T-helper 2 cell (primary cell): ENCODE measurements around the gene CHAC1.

Source experiments
- DNase-seq, 5 experiments: peaks; one replicate each; pipeline versions ENCODE4 v3.0.0 to v3.0.0-alpha.2; 2012 to 2022
- total RNA-seq, 2 donors: gene quantifications; one replicate each; lab custom pipeline; 2026; lab: John Stamatoyannopoulos, UW

Gene CHAC1, protein sequence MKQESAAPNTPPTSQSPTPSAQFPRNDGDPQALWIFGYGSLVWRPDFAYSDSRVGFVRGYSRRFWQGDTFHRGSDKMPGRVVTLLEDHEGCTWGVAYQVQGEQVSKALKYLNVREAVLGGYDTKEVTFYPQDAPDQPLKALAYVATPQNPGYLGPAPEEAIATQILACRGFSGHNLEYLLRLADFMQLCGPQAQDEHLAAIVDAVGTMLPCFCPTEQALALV
- total RNA-seq, result 1.3 to 2.8 reads per million in 2 donors

- DNase-seq, result peak; percentile 85 to 97 (median 93)
These were observed at the start of gene CHAC1 for GRCh38 chr15:40952901-40953712. Gene CHAC1 (plus strand): TSS chr15:40953471. CDS start chr15:40953584, 113 bp downstream.

GRCh38 chr15:40904552-40905201, 48.6 kb upstream of the CHAC1 start:
- DNase-seq, result no peak

GRCh38 chr15:40906091-40906990, 46.9 kb upstream of the CHAC1 start:
- peak; percentile 59 to 75 (median 67) for DNase-seq

DNA sequence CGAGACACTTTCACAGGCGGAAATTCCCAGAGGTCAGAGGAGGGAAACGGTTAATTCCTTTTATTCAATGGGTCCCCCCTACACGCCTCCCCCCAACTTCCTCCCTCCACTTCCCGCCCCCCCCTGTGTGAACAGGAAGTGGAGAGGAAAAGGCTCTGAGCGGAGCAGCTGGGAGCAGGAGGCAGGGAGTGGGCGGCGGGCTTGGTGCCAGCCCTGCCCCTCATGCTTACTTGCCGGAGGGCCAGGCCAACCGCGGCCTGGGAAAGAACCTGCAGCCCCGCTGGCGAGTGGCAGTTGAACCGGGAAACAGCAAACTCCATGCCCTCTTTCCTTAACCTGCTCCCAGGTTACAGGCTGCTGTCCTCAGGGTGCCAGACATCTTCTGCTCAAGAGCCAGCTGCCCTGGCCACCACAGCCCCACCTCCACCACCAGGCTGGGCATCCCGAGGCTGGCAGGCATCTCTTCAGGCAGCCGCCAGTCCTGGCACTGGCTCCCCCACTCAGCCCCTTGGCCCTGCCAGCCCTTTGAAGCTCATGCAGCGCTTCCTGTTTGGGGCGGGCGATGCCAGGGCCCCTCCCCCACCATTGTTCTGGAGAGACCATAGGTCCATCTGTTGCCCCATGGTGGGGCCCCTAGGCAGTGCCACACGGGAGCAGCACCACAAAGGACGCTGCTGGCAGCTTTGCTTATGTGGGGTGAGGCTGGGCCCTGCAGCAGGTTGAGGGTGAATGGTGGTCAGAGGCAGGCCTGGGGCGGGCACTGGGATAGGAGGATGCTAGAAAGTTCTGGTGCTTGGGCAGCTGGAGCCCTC, 46.1 kb upstream of the CHAC1 start:
- DNase-seq, result peak in 3 of 5 experiments; percentile 46 to 86 (median 49)

GRCh38 chr15:40908095-40908494, 45.2 kb upstream of the CHAC1 start:
- DNase-seq, result no peak

- no peak for DNase-seq
These were observed 43.3 kb upstream of the CHAC1 start for GRCh38 chr15:40909662-40910630.

- DNase-seq, result no peak
These were observed 42.1 kb upstream of the CHAC1 start for GRCh38 chr15:40911141-40911540.

DNA sequence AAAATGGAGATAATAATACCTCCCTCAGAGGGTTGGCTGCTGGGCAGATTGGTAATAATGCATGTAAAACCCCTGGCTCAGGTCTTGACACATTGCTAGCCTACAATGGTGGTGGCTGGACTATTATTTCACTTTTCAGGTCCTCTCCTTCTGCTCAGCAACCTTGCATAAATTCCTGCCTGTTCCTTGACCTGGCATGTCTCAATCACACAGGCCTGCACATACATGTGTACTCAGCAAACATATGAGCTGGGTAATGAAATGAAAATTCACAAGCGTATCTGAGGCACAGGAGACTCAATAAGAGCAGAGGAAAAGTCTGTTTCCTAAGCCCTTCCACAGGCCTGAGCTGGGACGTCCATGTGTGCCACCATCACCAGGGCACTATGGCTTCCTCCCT, 41.6 kb upstream of the CHAC1 start:
- DNase-seq, result no peak

DNA sequence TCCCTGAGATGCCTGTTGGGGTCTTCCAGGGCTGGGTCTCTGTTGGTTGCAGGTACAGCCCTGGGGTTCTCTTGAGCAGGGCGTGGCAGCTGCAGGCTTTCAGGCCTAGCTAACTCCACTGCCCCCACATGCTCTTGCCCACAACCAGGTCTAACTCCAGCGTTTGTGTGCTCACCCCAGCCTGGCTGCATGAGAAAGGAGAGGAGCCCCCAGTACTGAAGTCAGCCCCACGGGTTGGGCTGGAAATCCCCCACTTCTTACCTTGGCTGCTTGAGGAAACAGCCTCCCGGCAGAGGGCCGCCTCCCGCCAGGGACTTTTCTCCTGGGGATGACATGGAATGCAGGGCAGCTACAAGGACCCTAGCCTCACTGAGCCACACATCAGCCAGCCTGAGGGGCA, 40.8 kb upstream of the CHAC1 start:
- no peak for DNase-seq

GRCh38 chr15:40914013-40914412, 39.3 kb upstream of the CHAC1 start:
- no peak for DNase-seq

GRCh38 chr15:40914486-40914885, 38.8 kb upstream of the CHAC1 start:
- DNase-seq, result no peak

DNA sequence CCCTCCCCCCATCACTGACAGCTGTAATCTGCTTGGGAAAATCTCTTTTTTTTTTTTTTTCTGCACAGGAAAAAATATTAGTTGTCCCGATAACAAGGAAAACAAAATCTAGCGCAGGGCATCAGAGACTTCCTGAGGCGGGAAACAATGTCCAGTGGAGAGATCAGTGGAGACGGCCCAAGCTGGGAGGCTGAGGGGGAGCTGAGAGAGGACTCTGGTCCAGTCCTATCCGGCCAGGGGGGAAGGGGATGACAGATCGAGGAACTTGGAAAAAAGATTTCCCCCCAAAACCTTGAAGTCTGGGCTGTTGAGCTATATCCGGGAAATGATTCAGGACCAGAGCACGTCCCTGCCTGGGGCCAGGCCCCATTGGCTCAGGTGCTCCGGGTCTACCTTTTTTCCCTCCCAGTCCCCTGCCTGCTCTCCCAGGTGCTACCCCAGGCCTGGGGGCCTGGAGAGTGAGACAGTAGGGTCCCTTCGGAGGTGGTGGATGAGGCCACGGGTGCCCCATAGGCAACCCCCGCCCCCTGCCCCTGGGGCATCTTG, 38.1 kb upstream of the CHAC1 start:
- no peak for DNase-seq

- no peak for DNase-seq
These were observed 37.6 kb upstream of the CHAC1 start for GRCh38 chr15:40915679-40916078.

DNA sequence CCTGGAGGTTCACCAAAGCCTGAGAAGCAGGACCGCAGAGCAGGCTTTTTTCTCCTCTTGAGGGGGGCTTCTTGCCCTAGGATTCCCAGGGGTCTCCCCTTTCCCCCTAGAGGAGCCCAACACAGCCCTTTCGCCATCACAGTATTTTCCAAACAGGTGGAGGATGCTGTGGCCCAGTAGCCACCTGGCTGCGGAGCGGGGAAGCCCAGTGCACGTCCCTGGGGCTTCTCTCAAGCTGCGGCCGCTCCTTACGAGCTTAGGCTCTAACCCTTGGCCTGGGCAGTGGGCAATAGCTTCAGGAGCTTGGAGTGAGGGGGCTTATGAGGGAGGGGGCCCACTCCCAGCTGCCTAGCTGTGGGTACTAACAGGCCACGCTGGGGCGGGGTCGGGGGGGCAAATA, 35.7 kb upstream of the CHAC1 start:
- DNase-seq, result no peak

DNA sequence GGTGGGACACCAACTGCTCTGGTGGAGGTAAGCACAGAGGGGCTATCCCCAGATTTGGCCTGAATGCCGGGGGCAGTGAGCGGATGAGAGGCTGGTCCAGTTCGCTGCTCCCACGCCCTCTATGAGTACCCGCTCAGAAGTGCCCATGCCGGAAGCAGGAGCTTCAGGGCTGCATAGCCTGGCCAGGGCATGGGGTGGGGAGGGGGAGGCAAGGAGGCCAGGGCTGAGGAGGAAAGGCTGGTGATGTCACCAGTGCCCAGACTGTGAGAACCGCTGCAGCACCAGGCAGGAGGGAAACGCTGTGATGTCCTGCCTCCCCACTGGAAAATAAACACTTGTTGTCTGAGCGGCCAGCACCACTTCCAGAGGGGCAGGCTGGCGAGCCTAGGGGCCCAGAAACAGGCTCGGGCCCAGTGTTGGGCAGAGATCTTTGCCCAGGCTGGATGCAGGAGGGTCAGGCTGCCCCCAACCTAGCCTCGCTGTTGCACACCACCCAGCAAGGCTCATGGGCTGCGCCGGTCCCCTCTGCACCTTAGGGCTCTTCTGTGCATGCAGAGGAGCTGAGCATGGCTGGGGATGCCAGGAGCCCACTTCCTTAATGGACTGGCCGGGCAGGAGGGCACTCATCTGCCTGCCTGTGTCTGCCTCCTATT, 35.0 kb upstream of the CHAC1 start:
- DNase-seq, result no peak

DNA sequence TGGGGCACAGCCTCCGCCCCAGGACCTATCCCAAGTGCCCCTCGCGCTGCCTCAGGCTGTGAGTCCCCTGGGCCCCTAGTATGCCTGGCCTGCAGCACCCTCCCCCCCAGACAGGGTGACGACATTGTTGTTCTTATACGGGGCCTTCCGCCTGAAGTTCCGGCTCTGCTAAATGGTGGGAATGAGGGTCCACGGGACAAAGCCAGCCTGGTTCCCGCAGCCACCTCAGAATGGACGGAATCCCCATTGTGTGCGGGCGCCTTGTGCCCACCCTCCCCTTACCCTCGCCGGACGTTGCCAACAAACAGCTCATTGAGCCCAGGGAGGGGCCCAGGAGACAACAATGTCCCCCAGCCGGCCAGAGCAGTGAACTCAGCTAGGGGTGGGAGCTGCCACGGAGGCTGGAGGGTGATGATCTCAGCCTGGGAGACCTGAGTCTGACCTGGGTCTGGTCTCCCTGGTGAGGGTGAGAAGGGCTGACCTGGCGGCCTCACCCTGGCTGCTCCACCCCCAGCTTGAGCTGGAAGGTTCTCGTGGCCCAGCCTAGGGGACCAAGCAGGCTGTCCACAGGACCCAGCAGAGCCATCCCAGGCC, 34.4 kb upstream of the CHAC1 start:
- no peak for DNase-seq

DNA sequence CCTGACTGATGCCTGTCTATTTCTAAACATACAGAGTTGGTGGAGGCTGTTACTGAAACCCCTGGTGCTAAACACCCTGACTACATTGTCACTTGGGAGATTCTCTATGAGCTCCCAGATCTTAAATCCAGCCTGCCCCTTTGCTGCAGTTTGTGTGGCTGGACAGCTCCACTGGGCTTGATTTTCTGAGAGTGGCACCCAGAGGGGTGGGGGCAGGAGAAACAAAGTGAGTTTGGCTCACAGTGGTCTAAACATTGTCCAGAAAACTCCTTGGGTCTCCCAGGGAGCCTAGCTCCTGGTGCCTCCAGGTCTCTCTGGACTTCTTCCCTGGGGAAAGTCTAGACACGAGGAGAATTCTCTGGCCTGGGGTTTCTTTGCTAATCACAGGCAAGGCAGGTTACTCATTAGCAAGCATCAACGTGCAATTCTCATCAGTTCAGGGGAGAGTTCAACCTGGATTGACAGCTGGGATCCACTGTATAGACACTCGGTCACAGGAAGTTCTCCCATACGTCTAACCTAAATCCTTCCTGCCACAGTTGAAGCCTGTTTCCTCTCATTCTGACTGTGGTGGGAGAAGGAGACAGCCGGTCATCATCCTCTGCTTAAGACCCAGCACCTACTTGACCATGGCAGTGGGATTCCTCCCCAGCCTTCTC, 31.2 kb upstream of the CHAC1 start:
- DNase-seq, result no peak

DNA sequence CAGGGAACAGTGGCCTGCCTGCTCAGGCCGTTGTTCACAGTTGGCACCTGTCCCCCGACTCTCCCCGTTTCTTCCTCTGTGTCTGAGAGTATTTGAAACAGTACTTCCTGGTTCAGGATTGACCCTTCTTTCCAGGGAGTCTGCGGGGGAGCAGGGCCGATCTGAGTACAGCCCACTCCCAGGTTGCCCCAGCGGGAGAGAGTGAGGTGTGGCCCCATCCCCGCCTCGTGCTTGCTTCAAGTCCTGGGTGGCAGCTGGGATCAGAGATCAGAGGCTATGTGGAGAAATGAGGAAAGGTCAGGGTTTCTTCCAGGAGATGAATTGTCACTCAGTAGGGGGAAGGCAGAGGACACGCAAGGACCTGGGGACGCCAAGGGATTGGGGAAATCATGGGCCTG, 30.7 kb upstream of the CHAC1 start:
- no peak for DNase-seq

- DNase-seq, result no peak
These were observed 29.7 kb upstream of the CHAC1 start for GRCh38 chr15:40923551-40923950.
